GM18517 (cell line): ENCODE data around the gene LSM14B.
"Not testable (repeated sequence)": the region's sequence is repeated elsewhere in the genome, so short reads cannot be mapped to it uniquely, and the experiment has no call there.

Source experiments
- ATAC-seq: cut with Tn5 transposase; IDR thresholded peaks from one replicate; pipeline ENCODE4 v1.9.1; 2021; ENCODE audit warnings: mild to moderate bottlenecking, moderate library complexity; ENCODE audit not compliant: unreplicated experiment

LSM14B gene

GRCh38 chr20:62111148-62111547, 11.1 kb upstream of the LSM14B start:
- ATAC-seq: no peak

DNA sequence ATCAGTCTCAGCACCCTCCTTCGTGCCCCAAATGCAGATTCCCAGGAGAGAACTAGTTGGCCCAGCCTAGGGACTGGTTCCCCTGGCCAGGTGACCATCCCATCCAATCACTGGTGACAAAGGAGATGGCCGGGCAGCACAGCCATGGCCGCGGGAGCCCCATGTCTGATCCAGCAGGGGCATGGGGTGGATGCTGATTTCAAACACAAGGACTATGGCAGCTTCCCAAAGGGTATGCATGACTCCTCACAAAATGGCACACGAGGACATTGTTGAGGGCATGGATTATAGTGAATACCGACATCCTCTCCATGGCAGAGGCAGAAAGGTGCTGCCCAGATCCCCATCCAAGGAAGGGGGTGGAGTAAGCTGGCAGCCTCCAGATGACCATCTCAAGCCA, 9.9 kb upstream of the LSM14B start:
- no peak for ATAC-seq

- no peak for ATAC-seq
Measured at GRCh38 chr20:62114894-62115293, 7.4 kb upstream of the LSM14B start.

GRCh38 chr20:62115800-62116407, 6.4 kb upstream of the LSM14B start:
- not testable (repeated sequence) for ATAC-seq

- no peak for ATAC-seq
Measured at GRCh38 chr20:62116558-62117361, 5.5 kb upstream of the LSM14B start.

- ATAC-seq: no peak
Measured at GRCh38 chr20:62117362-62117646, 5.0 kb upstream of the LSM14B start.

- no peak for ATAC-seq
Measured at GRCh38 chr20:62117658-62118057, 4.6 kb upstream of the LSM14B start.

DNA sequence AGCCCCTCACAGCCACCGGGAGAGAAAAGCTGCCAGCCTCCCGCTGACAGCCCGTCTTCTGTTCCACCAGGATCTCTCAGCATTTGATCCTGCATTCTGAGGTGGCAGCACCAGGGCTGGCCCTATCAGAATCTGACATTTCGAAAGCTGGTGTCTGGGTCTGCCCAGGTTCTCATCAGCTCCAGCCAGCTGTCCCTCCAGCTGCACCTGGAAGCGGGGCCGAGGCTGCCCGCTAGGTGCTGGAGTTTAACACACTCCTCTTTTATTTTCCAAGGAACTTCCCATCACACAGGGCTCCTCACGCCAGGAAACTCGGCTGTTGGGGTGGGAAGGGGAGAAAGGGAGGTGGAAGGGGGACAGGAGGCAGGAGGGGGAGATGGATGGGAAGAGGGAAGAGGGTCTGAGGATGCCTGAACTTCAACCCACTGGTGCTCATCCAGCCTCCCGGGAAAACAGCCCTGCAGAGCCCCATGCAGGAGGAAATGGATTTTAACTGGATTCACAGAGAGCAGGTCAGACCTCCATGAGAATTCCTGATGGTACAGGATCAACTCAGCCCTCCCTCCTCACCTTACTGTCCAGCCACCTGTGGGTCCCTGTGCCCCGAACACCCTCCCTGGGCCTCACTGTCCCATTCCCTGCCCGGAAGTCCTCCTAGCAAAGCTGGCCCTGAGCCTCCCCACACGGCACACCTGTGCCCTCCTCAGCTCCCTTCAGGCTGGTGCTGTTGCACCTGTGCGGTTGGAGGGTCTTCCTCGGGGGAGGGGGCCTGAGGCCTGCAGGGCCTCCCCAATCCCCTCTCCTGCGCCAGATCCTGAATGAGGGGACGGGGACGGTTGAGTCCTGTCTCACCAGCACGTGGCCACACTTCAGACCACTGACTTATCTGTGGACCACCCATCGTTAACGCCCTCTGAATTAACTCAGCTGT, 3.9 kb upstream of the LSM14B start:
- no peak for ATAC-seq

DNA sequence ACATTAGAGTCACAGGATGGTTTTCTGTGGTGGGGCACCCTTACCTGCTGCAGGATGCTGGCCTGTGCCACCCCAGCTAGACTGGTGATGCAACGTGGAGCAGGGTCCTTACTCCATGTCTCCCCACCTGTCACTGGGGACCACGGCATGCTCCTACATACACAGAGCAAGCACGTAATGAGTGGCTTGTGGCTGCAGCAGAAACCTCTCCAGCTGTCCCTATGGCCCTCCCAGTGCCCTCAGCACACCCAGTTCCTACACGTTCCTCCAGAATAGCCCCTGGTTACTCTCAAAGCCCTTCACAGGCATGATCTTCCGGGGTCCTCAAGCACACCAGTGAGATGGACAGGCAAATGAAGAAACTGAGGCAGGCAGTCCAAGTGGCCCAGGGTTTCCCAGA, 3.2 kb upstream of the LSM14B start:
- no peak for ATAC-seq

GRCh38 chr20:62119591-62120364, 2.5 kb upstream of the LSM14B start:
- no peak for ATAC-seq

DNA sequence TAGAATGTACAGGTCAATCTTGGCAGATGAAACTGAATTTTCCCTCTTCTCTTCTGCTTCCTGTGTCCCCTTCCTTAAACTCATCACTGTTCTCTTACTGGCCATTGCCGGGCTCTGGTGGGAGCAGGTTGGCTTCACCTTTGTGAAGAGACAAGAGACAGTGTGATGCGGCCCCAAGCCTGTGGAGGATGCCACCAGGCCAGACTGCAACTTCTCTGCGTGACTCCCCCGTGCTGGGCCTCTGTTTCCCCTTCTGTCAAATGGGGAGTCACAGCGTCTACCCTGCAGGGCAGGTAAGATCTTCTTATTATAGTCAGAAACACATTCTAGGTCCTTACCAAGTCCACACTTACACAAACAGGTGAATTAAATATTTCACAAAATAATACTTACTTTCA, 1.9 kb upstream of the LSM14B start:
- ATAC-seq: no peak

GRCh38 chr20:62120990-62121775, 1.1 kb upstream of the LSM14B start:
- ATAC-seq: no peak

DNA sequence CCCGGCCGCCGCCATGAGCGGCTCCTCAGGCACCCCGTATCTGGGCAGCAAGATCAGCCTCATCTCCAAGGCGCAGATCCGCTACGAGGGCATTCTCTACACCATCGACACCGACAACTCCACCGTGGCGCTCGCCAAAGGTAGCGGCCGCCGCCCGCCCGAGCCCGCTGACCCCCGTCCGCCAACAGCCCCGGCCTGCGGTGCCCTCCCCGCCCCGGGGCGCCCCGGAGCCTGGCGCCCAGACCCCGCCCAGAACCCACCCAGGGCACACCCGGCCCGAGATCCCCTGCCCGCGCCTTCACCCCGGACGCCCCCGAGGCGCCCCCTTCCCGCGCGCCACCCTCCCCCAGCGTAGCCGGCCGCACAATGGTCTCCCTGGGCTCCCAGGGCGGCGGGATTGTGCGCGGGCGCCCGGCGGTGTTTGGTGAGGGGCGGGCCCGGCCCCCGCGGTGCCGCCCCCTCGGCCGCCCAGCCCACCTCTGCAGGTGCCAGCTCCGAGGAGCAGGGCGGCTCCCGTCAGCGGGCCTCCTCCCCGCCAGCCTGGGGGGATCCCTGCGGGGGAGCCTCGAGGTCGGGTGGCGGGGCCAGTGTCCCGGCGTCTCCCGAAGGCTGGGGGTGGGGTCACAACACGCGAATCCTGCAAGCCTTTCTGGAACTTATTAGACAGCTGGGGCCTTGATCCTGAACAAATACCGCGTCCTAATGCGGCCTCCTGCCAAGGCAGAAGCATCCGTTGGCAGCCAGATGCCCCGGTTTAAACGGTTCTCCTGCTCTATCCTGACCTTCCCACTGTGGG, 577 bp downstream of the LSM14B start:
- ATAC-seq: peak; percentile 25

DNA sequence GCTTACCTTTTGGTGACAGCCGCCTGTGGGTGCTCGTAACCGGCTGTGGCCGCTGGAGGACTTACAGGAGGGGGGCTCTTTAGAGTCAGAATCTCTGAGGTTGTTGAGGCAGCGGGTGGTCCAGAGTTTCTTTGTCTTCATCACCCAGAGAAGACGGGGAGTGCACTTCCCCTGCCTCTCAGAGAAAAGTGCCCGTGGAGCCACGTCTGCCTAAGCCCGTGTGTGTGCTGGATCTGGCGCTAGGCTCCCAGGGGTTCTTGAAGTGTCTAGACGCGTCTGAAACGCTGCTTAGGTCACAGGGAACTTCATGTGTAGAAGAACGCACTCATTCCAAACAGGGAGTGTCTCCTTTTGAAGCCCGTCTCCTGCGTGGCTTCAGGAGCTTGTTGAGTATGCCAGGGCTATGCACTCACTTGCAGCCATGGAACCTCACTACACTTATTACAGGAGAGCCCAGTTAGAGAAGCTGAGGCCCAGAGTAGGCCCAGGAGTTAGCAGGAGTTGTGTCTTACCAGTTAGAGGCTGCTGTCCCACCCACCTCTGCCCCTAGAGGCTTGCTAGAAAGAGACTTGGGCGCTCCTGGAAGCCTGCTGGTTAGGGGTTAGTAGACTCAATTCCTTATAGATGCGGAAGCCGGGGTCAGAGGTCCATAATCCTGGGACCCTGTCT, 1.3 kb downstream of the LSM14B start:
- no peak for ATAC-seq

GRCh38 chr20:62126141-62126540, 3.9 kb downstream of the LSM14B start:
- no peak for ATAC-seq

GRCh38 chr20:62127799-62128198, 5.5 kb downstream of the LSM14B start:
- ATAC-seq: no peak

GRCh38 chr20:62128502-62128901, 6.2 kb downstream of the LSM14B start:
- no peak for ATAC-seq

DNA sequence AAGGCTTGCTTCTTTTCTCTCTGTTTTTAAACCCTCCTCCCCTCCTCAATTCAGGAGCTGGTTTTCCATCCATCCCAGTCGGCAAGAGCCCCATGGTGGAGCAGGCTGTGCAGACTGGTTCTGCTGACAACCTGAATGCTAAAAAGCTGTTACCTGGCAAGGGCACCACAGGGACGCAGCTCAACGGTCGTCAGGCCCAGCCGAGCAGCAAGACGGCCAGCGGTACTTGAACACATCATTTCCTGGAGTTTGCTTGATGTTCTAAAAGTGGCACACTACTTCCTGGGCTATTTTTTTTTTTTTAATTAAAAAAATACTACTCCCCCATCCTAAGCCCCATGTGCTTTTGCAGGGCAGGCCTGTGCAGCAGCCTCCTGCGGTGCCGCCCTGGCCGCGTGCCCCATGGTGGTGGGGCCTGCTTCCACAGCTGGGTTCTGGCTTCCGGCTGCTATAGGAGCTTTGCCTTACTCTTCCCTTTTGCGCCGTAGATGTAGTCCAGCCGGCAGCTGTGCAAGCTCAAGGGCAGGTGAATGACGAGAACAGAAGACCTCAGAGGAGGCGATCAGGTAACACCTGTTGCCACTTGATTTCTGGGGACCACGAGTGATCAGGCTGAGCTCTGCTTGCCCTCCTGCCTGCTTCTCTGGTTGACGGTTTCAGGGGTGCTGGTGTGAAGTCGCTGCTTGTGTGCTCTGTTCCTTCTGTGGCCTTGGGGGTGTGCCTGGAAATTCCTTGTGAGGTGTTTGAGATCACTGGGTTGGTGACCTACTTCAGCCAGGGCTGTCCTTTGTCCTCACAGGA, 7.7 kb downstream of the LSM14B start:
- ATAC-seq: no peak
